Glutamatergic neuron (in vitro differentiated cells): ENCODE data around the gene FCER1G. TPM values are rescaled to one million over a fixed set of nuclear protein-coding genes. Genes with fewer than 3 reads are reported as not detected.

Source experiments
- DNase-seq: peaks from one replicate; pipeline ENCODE4 v3.0.0; 2022
- H3K27ac Mint-ChIP-seq: one replicate; pipeline ENCODE4 v1.8.0; 2020; ENCODE audit warnings: mild to moderate bottlenecking, mixed read lengths, inconsistent platforms; ENCODE audit not compliant: unreplicated experiment
- H3K27me3 Mint-ChIP-seq: one replicate; pipeline ENCODE4 v1.8.0; 2020; ENCODE audit warnings: mild to moderate bottlenecking, moderate library complexity, mixed read lengths, inconsistent platforms; ENCODE audit not compliant: unreplicated experiment
- H3K36me3 Mint-ChIP-seq: one replicate; pipeline ENCODE4 v1.8.0; 2020; ENCODE audit warnings: mild to moderate bottlenecking, mixed read lengths, inconsistent platforms; ENCODE audit not compliant: unreplicated experiment
- H3K4me1 Mint-ChIP-seq: one replicate; pipeline ENCODE4 v1.8.0; 2020; ENCODE audit warnings: mild to moderate bottlenecking, low read depth, mixed read lengths, inconsistent platforms; ENCODE audit not compliant: unreplicated experiment
- H3K4me3 Mint-ChIP-seq: one replicate; pipeline ENCODE4 v1.8.0; 2020; ENCODE audit warnings: mild to moderate bottlenecking, mixed read lengths, inconsistent platforms; ENCODE audit not compliant: unreplicated experiment
- H3K9me3 Mint-ChIP-seq: one replicate; pipeline ENCODE4 v1.8.0; 2020; ENCODE audit warnings: mild to moderate bottlenecking, moderate library complexity, mixed read lengths, inconsistent platforms; ENCODE audit not compliant: unreplicated experiment
- CTCF ChIP-seq: fragments of 200-600 bp; sonication (generic); IDR thresholded peaks from one replicate; pipeline ENCODE4 v1.5.0; 2021; ENCODE audit not compliant: partially characterized antibody, unreplicated experiment
- total RNA-seq: library from RNA; stranded (reverse); fragmentation: NEBNext Ultra II Directional; extraction: Animal tissue kit (Norgen Biotek cat#: 25700); gene quantifications from one replicate; pipeline ENCODE4 v1.2.1, GENCODE V29; 2021; ENCODE audit not compliant: unreplicated experiment

Gene FCER1G
- total RNA-seq, 1 donor from 2014 or later = 1.3 TPM

GRCh38 chr1:161225178-161225533 is 10.1 kb downstream of the FCER1G start:
- Mint-ChIP-seq H3K9me3 (no peaks in the 10 kb centered on the region), H3K27ac (no peak overlapping the region), H3K36me3 (no peaks in the 10 kb centered on the region), H3K4me3 (no peak overlapping the region), H3K4me1 (peaks cover 7% of the 10 kb centered on the region), H3K27me3 (peaks cover 2% of the 10 kb centered on the region)
- no peak for DNase-seq
- TF ChIP-seq CTCF = no peak

GRCh38 chr1:161225534-161226319 is 10.6 kb downstream of the FCER1G start, which contains the start of gene TOMM40L:
Gene TOMM40L (plus strand): TSS chr1:161226060. CDS start chr1:161226490, 430 bp downstream.
- Mint-ChIP-seq H3K27me3 (peaks cover 2% of the 10 kb centered on the region), H3K36me3 (no peaks in the 10 kb centered on the region), H3K4me3 (peak within 1 kb of the TSS; percentile 98), H3K9me3 (no peaks in the 10 kb centered on the region), H3K4me1 (peaks cover 7% of the 10 kb centered on the region), H3K27ac (peak within 1 kb of the TSS; percentile 98)
- peak; percentile 14 for TF ChIP-seq CTCF
- DNase-seq = peak; percentile 85

GRCh38 chr1:161226320-161226711 is 11.2 kb downstream of the FCER1G start:
- DNase-seq = no peak
- no peaks in the 10 kb centered on the region for H3K9me3 Mint-ChIP-seq

GRCh38 chr1:161226759-161227158 is 11.7 kb downstream of the FCER1G start:
- H3K36me3 Mint-ChIP-seq = no peaks in the 10 kb centered on the region
- peaks cover 7% of the 10 kb centered on the region for H3K4me1 Mint-ChIP-seq
- no peak for DNase-seq
- no peak for TF ChIP-seq CTCF
- H3K27me3 Mint-ChIP-seq = peaks cover 2% of the 10 kb centered on the region
- H3K27ac Mint-ChIP-seq = peak overlapping the region; percentile 98
- H3K4me3 Mint-ChIP-seq = peak overlapping the region; percentile 98
- H3K9me3 Mint-ChIP-seq = no peaks in the 10 kb centered on the region

More at GRCh38 chr1:161226320-161226711, 11.2 kb downstream of the FCER1G start:
- Mint-ChIP-seq H3K27ac (peak overlapping the region; percentile 98), H3K4me1 (peaks cover 7% of the 10 kb centered on the region), H3K4me3 (peak overlapping the region; percentile 98), H3K27me3 (peaks cover 2% of the 10 kb centered on the region), H3K36me3 (no peaks in the 10 kb centered on the region)
- TF ChIP-seq CTCF = no peak

GRCh38 chr1:161227196-161227871 is 12.2 kb downstream of the FCER1G start:
- peaks cover 7% of the 10 kb centered on the region for H3K4me1 Mint-ChIP-seq
- H3K27ac Mint-ChIP-seq = peak overlapping the region; percentile 98
- H3K27me3 Mint-ChIP-seq = peaks cover 2% of the 10 kb centered on the region
- H3K36me3 Mint-ChIP-seq = no peaks in the 10 kb centered on the region
- TF ChIP-seq CTCF = peak; percentile 97
- peak; percentile 88 for DNase-seq
- peak overlapping the region; percentile 98 for H3K4me3 Mint-ChIP-seq
- no peaks in the 10 kb centered on the region for H3K9me3 Mint-ChIP-seq
